Stimulated activated CD4-positive, alpha-beta T cell treated with anti-CD3 and anti-CD28 coated beads, Interleukin-12 subunit alpha, Interleukin-12 subunit beta, amount 100 ng/mL, for 24 hours (primary cell): ENCODE results near the gene LMO7.
"Not testable (repeated sequence)": the region's sequence is repeated elsewhere in the genome, so short reads cannot be mapped to it uniquely, and the experiment has no call there.

Experiments used
- DNase-seq, 2 experiments: peaks; one replicate each; pipeline ENCODE4 v3.0.0-alpha.2; 2020; ENCODE audit warnings: low read depth in 2 of 2

LMO7 gene

DNA sequence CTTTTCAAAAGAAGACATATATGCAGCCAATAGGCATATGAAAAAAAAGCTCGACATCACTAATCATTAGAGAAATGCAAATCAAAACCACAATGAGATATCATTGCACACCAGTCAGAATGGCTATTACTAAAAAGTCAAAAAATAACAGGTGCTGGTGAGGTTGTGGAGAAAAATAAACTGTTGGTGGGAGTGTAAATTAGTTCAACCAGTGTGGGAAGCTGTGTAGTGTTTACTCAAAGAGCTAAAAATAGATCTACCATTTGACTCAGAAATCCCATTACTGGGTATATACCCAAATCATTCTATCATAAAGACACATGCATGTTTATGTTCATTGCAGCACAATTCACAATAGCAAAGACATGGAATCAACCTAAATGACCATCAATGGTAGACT lies 106.9 kb downstream of the LMO7 start:
- DNase-seq = not testable (repeated sequence)

DNA sequence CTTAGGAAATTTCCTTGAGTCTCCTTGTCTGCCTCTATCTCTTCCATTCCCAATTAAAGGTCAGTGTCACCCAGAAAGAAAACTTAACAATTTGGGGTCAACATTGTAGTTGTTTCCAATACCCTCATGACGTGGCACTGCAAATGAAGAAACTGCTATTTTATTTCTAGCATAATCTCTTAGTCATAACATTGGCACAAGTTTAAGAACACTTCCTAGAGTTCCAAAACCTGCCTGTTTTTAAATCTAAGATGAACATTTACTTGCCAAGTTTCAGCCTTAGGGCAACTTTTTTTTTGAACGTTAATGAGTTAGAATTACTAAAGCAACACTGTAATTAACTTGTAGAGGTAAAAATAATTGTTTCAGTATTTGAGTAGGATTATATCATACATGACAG lies 108.0 kb downstream of the LMO7 start:
- no peak for DNase-seq

DNA sequence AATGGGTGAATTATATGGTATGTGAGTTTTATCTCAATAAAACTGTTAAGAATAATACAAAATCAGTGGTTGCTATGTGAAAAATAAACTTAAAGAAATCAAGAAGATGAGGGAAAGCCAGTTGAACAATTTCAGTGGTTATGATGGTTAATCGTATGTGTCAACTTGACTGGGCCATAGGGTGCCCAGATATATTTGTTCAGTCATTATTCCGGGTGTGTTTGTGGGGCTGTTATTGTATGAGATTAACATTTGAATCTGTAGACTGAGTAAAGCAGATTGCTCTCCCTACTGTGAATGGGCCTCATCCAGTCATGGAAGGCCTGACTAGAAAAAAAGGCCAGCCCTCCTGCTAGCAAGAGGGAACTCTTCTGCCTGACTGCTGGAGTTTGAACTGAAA lies 109.3 kb downstream of the LMO7 start:
- DNase-seq = no peak

DNA sequence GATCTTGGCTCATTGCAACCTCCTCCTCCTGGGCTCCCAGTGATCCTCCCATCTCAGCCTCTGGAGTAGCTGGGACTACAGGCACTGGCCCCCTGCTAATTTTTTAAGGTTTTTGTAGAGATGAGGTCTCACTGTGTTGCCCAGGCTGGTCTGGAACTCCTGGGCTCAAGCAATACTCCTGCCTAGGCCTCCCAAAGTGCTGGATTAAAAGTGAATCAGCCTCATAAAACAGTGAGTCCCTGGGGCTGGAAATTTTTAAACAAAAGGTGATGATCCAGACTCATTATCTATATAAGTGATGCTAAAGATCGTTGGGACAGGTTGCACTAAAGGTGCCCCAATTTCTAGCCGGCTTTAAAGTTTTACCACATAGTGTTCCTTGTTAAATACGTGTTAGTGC lies 112.7 kb downstream of the LMO7 start:
- no peak for DNase-seq

DNA sequence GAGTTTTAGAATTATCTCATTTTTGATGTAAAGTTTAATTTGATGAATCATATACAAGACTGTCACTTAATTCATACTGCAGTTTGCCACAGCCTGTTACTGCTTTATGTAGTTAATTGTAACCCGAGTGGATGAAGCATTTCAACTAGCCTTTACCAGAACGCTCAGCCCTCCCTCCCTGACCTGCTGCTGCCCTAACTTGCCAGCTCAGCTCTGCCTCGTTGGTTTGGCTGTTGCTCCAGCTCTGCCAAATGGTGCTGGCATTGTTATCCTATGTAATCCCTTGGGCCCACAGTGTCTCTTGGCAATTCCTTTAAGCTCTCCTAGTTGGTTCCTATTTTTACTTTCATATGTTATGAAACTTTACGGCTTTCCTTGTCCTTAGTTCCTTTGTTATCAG lies 113.3 kb downstream of the LMO7 start:
- no peak for DNase-seq

DNA sequence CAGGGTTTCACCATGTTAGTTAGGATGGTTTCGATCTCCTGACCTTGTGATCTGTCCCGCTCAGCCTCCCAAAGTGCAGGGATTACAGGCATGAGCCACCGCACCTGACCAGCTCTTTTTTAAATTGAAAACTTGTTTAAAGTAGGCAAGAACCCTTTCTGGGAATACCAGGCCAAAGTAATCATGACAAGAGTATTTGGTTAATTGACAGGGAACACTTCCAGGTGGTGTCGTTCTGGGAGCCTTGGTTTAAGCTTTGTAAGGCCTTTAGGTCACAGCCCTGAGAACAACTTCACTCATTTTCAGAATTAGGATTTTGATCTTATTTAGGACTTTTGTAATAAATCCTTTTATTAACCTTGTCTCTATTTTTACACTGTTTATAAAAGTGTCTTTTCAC lies 115.2 kb downstream of the LMO7 start:
- DNase-seq = no peak

DNA sequence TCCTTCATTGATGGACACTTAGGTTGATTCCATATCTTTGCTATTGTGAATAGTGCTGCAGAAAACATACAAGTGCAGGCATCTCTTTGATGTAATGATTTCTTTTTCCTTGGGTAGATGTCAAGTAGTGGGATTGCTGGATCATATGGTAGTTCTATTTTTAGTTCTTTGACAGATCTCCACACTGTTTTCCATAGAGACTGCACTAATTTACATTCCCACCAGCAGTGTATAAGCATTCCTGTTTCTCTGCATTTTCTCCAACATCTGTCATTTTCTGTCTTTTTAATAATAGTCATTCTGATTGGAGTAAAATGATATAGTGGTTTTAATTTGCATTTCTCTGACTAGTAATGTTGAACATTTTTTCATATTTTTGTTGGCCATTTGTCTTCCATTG lies 116.7 kb downstream of the LMO7 start:
- no peak for DNase-seq

DNA sequence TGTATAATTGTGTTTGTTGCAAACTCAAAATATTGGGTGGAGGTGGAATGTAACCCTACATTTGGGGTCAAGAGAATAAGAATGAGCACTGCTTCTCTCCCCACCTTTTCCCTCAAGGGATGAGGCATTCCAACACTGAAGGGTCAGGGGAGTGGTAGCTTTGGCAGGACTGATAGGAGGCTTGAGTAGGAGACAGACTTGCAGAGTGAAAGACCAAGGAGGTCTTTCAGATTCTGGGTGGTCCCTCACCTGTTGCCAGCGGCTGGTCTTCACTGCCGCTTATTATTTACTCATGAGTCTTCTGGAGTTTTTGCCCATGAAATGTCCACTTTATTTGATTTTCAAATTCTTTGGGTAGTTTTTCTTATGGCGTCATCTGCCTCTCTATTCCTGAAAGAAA lies 118.8 kb downstream of the LMO7 start:
- no peak for DNase-seq

DNA sequence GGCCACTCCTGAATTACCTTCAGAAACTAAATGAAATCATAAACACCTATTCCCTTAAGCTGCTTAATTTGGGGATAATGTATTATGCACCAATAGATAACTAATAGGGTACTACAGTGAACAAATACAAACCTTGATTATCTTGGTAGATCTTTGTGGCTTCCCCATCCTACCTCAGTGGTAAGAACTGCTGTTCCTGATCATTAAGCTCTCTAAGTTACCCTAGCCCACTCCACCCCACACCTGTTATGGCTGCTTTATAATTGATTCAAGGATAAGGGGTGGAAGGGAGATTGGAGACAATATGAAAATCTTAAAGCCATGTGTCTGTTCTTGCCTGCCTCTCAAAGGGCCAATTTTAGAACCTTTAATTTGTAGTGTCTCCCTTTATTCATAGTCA lies 121.2 kb downstream of the LMO7 start:
- no peak for DNase-seq

DNA sequence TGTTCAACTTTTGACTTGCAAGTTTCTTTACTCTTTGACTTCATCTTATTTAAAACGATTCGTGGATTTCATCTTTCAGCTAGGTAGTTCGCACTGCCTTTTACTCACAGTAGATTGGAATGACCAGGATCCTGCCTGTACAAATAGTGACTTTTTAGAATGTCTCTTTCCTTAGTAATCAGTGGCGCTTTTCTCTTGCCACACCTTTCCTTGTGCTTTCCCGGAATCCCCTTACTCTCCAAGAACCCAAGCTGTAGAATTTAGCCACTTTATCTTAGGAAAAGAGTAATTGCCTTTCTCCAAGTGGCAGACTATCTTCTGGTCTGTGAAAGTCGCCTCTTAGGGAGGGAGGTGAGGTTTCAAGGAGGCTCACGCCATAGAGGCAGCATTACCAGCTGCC lies 123.4 kb downstream of the LMO7 start:
- no peak for DNase-seq

DNA sequence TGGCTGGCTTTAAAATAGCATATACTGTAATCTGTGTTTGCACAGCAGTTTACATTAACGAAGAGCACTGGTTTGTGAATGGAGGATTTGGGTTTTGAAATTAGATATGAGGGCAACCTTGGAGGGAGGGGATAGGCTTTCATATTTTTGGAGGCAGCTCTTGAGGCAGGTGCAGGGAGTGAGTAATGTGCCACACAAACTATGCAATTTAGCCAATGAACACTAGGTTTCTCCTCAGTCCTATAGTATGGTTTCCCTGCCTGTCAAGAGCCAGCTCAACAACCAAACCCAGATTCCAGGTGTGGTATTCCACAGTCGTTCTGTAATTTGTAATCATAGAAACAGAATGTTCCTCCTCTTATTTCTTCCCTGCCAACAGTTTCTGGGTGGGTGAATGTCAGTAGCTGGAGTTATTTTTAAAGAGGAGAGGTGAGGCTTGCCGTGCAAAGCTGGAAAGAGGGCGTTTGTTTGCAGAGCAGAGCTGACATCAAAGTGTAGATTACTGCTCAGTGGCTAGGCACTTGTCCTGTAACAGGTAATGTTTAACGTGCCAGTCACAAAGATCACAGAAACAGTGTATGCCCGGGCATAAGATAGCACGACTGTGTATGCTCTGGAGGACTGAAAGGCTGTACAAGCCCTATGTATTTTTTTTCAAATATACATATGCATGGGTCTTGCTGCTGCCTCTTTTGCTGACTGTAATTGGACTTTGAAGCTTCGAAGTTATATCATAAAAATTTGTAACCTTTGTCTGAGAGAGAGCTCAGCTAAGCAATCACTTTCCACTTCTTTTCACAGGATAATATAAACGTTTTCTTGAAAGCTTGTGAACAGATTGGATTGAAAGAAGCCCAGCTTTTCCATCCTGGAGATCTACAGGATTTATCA lies 124.2 kb downstream of the LMO7 start:
- DNase-seq = no peak

DNA sequence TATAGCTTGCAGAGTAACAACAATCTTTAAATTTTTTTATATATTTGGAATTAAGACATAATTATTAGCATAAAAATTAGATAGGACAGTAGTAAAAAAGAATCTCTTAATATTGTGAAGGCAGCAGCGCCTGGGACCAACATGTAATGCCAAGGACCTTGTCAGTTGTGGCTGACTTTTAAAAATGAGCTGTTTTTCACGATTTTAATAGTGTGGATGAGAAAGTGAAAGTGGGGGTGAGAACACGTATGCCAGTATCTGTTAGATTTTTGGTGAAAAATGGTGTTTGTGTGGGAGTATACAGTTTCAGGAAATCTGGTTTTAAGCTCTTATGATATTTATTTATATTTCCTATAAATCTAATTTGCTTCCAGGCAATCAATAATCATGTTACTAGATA lies 125.2 kb downstream of the LMO7 start:
- no peak for DNase-seq

DNA sequence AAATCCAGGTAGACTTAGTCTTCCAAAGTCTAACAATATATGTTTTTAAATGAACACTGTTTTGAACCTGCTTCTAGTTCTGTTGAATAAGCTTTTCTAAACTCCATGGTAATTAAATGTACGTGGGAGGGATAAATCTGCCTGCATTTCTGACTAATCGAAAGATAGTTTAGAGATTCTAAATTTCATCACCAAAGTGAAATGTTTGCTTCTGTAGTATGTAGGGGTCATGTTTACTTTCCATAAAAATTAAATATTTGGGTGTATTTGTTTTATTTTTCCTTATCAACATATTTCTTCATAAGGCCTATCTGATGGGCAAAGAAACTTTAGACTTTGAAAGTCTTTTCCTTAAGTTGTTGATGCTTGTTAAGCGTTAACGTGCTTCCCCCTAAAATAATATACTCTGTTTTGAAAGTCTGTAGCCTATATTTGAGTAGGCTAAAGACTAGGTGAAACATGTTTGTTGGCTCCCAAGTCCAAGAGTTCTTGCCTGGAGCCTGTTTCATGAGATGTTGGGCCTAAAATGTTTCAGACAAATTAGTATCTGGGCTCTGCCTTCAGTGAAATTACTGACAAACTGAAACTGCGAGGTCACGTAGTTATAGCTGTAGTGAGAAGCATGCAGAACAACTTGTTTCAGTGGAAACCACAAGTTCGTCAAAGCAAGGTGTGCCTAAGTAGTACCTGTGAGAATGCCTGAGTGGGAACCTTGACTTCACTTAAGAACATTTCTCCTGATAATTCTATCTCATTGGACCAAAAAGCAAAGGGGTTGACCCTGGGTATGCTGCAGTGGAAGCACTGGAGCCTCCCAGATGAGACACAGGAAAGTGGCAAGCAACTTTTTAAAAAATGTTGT lies 126.2 kb downstream of the LMO7 start:
- no peak for DNase-seq

DNA sequence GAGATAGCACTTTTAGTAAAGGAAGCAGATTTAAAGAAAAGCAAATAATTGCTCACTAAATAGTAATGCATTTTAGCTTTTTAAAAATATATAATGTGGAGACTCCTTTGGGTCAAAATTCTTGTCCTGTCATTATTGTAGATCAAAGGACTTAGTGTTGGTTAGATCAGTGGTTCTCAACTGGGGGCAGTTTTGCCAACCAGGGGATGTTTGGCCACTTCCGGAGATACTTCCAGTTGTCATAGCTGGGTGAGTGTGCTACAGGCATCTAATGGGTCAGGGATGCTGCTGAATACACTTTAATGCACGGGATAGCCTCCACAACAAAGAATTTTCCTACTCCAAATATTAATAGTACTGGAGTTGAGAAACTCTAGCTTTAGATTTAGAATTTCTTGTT lies 126.8 kb downstream of the LMO7 start:
- no peak for DNase-seq

DNA sequence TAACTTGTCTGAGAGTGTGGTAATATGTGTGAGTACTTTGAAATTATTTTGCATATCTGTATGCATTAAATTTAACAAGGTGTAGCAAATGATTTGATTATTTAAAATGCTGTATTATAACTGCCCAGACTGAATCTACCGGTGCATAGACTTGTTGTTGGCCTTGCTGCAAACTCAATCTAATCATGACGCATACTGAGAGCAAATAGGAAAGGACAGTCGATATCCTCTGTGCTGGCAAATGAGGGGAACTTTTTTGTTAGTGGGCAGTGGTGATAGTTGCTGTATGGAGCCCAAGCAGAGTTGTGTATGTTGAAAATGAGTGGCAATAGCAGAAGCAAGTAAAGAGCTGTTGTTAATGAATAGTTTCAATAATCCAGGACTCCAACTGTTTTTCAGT lies 127.4 kb downstream of the LMO7 start:
- DNase-seq = no peak

DNA sequence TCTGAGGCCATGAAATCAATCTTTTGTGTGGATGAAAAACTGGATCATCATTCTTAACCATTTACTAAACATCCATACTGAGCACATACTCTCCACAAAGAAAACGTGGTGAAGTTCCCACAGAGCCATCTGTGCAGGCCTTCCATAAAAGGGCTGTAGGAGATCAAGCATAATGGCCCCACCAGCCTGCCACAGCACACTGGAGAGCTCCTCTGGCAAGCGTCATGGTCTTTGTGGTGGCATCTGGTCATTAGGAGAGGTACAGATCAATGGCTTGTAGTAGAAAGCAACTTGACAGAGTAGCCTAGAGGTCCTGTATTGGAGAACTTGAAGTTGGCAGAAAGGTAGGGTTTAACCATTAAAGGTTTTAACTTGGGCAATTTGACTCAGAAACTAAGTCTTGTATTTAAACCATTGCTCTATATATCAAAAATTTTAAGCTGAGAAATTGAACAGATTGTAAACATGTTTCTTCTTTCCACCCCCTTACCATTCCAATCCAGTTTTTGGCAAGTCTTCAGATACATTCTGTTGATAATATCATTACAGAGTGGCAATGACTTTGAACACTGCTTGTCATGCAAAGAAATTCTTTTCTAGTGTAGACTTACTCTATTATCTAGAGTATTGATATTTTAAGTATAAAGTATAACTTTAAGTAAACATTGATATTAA lies 128.3 kb downstream of the LMO7 start:
- DNase-seq = no peak

DNA sequence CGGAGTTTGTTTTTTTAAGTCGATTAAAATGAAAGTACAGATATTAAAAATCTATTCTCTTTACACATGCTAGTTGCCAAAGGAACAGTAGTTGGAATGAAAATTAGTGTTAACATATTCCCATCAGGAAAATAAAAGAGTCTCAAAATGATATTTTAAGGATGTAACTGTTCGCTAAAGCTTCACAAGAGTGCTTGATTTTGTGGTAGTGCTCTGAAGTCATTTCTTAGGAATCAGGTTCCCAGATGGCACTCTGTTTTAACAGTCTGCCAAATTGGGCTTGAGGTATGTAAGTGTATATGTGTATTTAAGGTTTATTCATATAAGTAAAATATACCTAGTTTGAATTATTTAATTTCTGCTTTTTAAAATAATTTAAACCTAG lies 128.8 kb downstream of the LMO7 start:
- DNase-seq = no peak

DNA sequence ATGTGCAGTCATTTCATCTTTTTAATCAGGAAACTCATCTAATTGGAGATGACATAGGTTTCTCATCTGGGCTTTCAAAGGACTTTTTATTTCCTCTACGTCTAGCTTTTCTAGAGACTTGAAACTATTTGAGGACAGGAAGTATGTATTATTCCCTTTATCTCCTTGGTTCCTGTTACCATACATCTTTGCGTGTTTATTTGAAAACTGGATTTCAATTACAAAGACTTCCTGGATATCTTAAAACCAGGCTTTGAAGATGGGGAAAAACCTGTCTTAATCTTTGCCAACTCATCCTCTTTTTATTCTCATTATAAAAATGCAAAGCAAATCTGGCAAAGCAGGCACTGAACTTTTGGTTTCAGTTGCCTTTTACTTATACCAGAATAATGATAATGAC lies 130.5 kb downstream of the LMO7 start:
- DNase-seq = no peak

DNA sequence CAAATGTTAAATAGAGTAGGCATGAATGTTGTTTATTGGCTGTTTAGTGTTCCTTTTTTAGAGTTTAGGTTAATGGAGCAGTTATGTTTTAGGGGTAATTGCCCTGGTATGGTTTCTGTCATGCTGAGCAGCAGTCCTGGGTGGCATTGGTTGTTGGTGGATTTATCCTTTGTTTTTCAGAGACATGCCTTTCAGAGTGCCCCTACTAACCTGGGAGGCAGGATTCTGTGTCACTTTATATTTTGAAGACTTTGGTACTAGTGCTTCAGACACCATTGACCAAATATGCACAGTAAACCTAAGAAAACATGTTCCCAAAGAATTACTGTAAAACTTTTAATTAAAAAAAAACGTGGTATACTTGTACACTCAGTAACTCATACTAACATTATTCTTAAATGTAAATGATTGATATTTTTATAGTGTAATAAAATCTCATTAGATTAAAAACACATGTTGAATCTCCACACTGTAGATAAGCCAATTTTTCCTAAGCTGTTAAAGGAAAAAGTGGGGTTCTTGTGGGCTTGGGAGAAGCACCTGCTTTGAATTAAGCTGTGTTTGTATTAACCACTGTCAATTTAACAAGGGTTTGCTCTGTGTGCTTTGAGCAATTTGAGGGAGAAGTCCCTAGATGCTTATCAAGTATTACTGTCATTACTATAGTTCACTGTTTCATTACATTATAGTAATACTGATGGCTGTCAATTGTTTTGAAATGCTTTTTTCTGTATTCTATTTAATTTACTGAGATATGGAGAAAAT lies 133.2 kb downstream of the LMO7 start:
- no peak for DNase-seq

DNA sequence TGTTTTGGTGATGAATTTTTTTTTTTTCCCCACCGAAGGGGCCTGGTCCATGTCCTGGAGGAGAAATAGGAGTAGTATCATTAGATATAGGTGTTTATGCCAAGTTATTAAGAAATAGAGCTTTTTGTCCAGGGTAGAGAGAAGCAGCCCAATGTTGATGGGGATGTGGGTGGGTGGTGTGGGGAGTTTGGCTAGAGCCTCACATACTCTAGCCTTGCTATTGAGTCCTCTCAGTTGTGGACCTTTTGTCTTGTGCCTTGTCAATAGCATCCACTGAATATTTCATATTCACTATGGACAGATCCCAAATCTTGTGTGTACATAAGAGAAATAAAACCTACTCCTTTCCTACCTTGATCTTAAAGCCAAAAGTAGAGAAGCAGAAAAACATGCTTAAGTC lies 134.0 kb downstream of the LMO7 start:
- DNase-seq = no peak

DNA sequence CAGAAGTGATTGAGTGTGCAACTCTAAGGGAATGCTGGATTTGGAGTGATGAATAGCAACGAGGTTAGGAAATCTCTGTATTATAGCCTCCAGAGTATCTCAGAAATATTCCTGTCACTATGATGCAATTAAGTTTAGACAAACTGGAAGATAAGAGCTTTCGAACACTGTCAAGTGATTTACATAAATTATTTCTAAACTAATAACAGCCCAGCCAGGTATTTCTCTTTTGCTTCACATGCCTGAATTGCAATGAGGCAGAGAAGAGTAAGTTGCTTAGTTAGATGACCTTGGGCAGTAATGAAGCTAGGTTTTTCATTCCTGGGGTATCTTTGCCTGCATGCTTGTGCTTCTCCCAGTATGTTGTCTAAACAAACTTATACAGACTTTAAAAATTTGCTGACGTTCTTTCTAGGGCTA lies 134.5 kb downstream of the LMO7 start:
- DNase-seq = no peak

DNA sequence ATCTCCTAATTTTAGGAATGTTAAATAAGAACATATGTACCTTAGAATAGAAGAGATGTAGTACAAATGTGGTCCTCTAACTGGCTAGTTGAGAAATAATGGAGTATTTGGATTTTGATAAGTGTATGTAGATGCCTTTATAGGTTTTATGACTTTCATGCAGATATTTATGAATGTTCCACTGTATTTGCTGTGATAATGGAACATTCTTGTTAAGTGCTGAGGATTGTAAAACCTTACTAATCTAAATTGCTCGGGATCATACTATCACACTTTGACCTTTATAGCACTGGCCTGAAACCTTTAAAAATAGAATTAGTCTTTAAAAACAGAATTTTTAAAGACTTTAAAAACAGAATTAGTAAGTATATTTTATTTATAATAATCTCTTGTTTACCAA lies 135.1 kb downstream of the LMO7 start:
- no peak for DNase-seq
